H1 (cell line): ENCODE measurements around the gene SPOCK1. TPM values are rescaled to one million over a fixed set of nuclear protein-coding genes. Genes with fewer than 3 reads are reported as not detected.

ENCODE experiments used
- CTCF ChIA-PET: fragments of 300-600 bp; sonication (Branson Sonifier 250); formaldehyde crosslinking; loops from one replicate; lab custom pipeline; 2021; ENCODE audit not compliant: partially characterized antibody; lab: Charles Lee
- POLR2A ChIA-PET: fragments of 300-600 bp; sonication (Branson Sonifier 250); formaldehyde crosslinking; loops from one replicate; lab custom pipeline; 2021; ENCODE audit warnings: inconsistent platforms; ENCODE audit not compliant: partially characterized antibody; lab: Charles Lee
- DNase-seq, 2 experiments: peaks; one replicate each; pipeline versions ENCODE4 v3.0.0 to v3.0.0-alpha.2; 2010 to 2022; ENCODE audit warnings: low spot score in 2 of 2, low read depth in 1 of 2, mixed read lengths in 1 of 2
- FAIRE-seq: peaks from 2 replicates; lab custom pipeline; 2011; peaks lifted over from hg19 to GRCh38; lab: Jason Lieb, UNC
- H2AFZ ChIP-seq: 2 replicates; pipeline ENCODE4 v1.8.1; 2012; ENCODE audit warnings: low read length, inconsistent platforms
- H2AK5ac ChIP-seq: 2 replicates; pipeline ENCODE4 v1.6.1; 2013; ENCODE audit warnings: low read depth, low read length
- H2BK120ac ChIP-seq: replicated peaks from 2 replicates; pipeline ENCODE3; 2013; ENCODE audit warnings: low read depth, low read length, inconsistent platforms
- H2BK12ac ChIP-seq: 2 replicates; pipeline ENCODE4 v1.6.1; 2013; ENCODE audit warnings: low read depth, low read length
- H2BK15ac ChIP-seq: 2 replicates; pipeline ENCODE4 v1.6.1; 2013; ENCODE audit warnings: low read length
- H2BK20ac ChIP-seq: 2 replicates; pipeline ENCODE4 v1.6.1; 2013; ENCODE audit warnings: low read length
- H2BK5ac ChIP-seq: 2 replicates; pipeline ENCODE4 v1.6.1; 2013; ENCODE audit warnings: low read depth, low read length
- H3K14ac ChIP-seq: 2 replicates; pipeline ENCODE4 v1.6.1; 2013; ENCODE audit warnings: inconsistent platforms; ENCODE audit not compliant: insufficient read length
- H3K18ac ChIP-seq: 2 replicates; pipeline ENCODE4 v1.6.1; 2013; ENCODE audit warnings: low read length; ENCODE audit errors: extremely low read depth
- H3K23ac ChIP-seq: 2 replicates; pipeline ENCODE4 v1.6.1; 2013; ENCODE audit warnings: inconsistent platforms; ENCODE audit not compliant: insufficient read length
- H3K23me2 ChIP-seq: 2 replicates; pipeline ENCODE4 v1.6.1; 2013; ENCODE audit warnings: low read depth, low read length
- H3K27ac ChIP-seq: 2 replicates; pipeline ENCODE4 v1.6.1; 2011; ENCODE audit warnings: low read depth, low read length, inconsistent platforms
- H3K27me3 ChIP-seq, 4 experiments: replicated peaks in 1 of 4; 1 replicate in 1 of 4; 2 replicates in 3 of 4; pipeline versions ENCODE4 v1.6.1 to v1.8.1; 2011 to 2013; ENCODE audit warnings: low read length in 3 of 4, mild to moderate bottlenecking in 3 of 4, inconsistent platforms in 2 of 4, mixed read lengths in 2 of 4, moderate library complexity in 1 of 4; ENCODE audit not compliant: control insufficient read depth in 3 of 4, insufficient read depth in 3 of 4; ENCODE audit errors: extremely low read depth in 1 of 4
- H3K36me3 ChIP-seq, 4 experiments: 2 replicates each; pipeline versions ENCODE4 v1.6.1 to v1.8.1; 2011 to 2013; ENCODE audit warnings: mild to moderate bottlenecking in 4 of 4, low read length in 3 of 4, moderate library complexity in 2 of 4, control low read depth in 1 of 4, inconsistent platforms in 1 of 4; ENCODE audit not compliant: insufficient read depth in 4 of 4, control insufficient read depth in 2 of 4
- H3K4ac ChIP-seq: replicated peaks from 2 replicates; pipeline ENCODE3; 2013; ENCODE audit warnings: low read length, low read depth, mixed read lengths, inconsistent platforms; ENCODE audit not compliant: insufficient read length
- H3K4me1 ChIP-seq, 4 experiments: replicated peaks in 1 of 4; 1 replicate in 1 of 4; 2 replicates in 3 of 4; pipeline versions ENCODE4 v1.6.1 to v1.8.1; 2011 to 2013; ENCODE audit warnings: low read length in 3 of 4, inconsistent platforms in 2 of 4, mixed read lengths in 1 of 4; ENCODE audit not compliant: insufficient read depth in 4 of 4, control insufficient read depth in 3 of 4
- H3K4me2 ChIP-seq, 2 experiments: 2 replicates each; pipeline versions ENCODE4 v1.6.1 to v1.8.1; 2011 to 2013; ENCODE audit warnings: low read depth in 2 of 2, low read length in 2 of 2, control low read depth in 1 of 2, inconsistent platforms in 1 of 2, mild to moderate bottlenecking in 1 of 2; ENCODE audit not compliant: insufficient read depth in 1 of 2
- H3K4me3 ChIP-seq, 4 experiments: fragments of 200-600, 300-600 bp in 1 of 4; sonication (generic), shearing (Covaris generic), sonication (Bioruptor Twin) in 1 of 4; 2 replicates each; pipeline versions ENCODE4 v1.5.1 to v1.8.1; 2011 to 2016; ENCODE audit warnings: low read length in 4 of 4, low read depth in 3 of 4, control low read depth in 2 of 4, inconsistent platforms in 2 of 4, mild to moderate bottlenecking in 2 of 4, mixed read lengths in 1 of 4, moderate library complexity in 1 of 4; ENCODE audit not compliant: insufficient read depth in 2 of 4; ENCODE audit errors: extremely low read depth in 1 of 4
- H3K56ac ChIP-seq: replicated peaks from 2 replicates; pipeline ENCODE3; 2013; ENCODE audit warnings: low read depth, mild to moderate bottlenecking, mixed read lengths, low read length, inconsistent platforms; ENCODE audit not compliant: insufficient read length
- H3K79me1 ChIP-seq: 2 replicates; pipeline ENCODE4 v1.6.1; 2013; ENCODE audit warnings: low read depth, low read length, control low read depth
- H3K79me2 ChIP-seq, 2 experiments: 2 replicates each; pipeline versions ENCODE4 v1.6.1 to v1.8.1; 2012 to 2013; ENCODE audit warnings: low read length in 2 of 2, mild to moderate bottlenecking in 2 of 2, inconsistent platforms in 1 of 2; ENCODE audit not compliant: insufficient read depth in 2 of 2, control insufficient read depth in 1 of 2
- H3K9ac ChIP-seq, 4 experiments: replicated peaks in 1 of 4; 1 replicate in 1 of 4; 2 replicates in 3 of 4; pipeline versions ENCODE4 v1.6.1 to v1.8.1; 2011 to 2013; ENCODE audit warnings: low read depth in 3 of 4, low read length in 3 of 4, control low read depth in 2 of 4, mild to moderate bottlenecking in 2 of 4, moderate library complexity in 2 of 4, inconsistent platforms in 1 of 4; ENCODE audit errors: extremely low read depth in 1 of 4
- H3K9me3 ChIP-seq, 2 experiments: 2 replicates each; pipeline versions ENCODE4 v1.6.1 to v1.8.1; 2012 to 2013; ENCODE audit warnings: mild to moderate bottlenecking in 2 of 2, moderate library complexity in 2 of 2, control low read depth in 1 of 2, inconsistent platforms in 1 of 2, low read depth in 1 of 2, low read length in 1 of 2, mixed read lengths in 1 of 2; ENCODE audit not compliant: insufficient read depth in 2 of 2
- H4K20me1 ChIP-seq, 2 experiments: replicated peaks in 1 of 2; 2 replicates each; pipeline versions ENCODE3 to v1.8.1; 2011 to 2013; ENCODE audit warnings: inconsistent platforms in 2 of 2, low read length in 2 of 2, mild to moderate bottlenecking in 1 of 2; ENCODE audit not compliant: insufficient read depth in 2 of 2, control insufficient read depth in 1 of 2
- H4K5ac ChIP-seq: 2 replicates; pipeline ENCODE4 v1.6.1; 2013; ENCODE audit warnings: low read length, low read depth, mixed read lengths, inconsistent platforms; ENCODE audit not compliant: insufficient read length
- H4K8ac ChIP-seq: 2 replicates; pipeline ENCODE4 v1.8.0; 2013; ENCODE audit warnings: mild to moderate bottlenecking, moderate library complexity, low read length, inconsistent platforms; ENCODE audit not compliant: insufficient read depth; ENCODE audit errors: extremely low read depth
- H4K91ac ChIP-seq: replicated peaks from 2 replicates; pipeline ENCODE3; 2013; ENCODE audit warnings: low read length, mixed read lengths, inconsistent platforms; ENCODE audit not compliant: insufficient read length
- ATF3 ChIP-seq: IDR thresholded peaks from 2 replicates; pipeline ENCODE4 v1.6.1; 2011; ENCODE audit warnings: low read depth, mild to moderate bottlenecking, low read length; ENCODE audit not compliant: insufficient read depth
- CHD1 ChIP-seq: IDR thresholded peaks from 2 replicates; pipeline ENCODE4 v1.6.1; 2012; ENCODE audit warnings: low read depth, low read length, improper control_type of control experiment
- CREB1 ChIP-seq: IDR thresholded peaks from 2 replicates; pipeline ENCODE4 v1.6.1; 2012; ENCODE audit warnings: inconsistent platforms
- EP300 ChIP-seq, 2 experiments: IDR thresholded peaks; 1 replicate in 1 of 2; 2 replicates in 1 of 2; pipeline ENCODE4 v1.6.1; 2011 to 2012; ENCODE audit warnings: low read depth in 2 of 2, low read length in 2 of 2, mild to moderate bottlenecking in 2 of 2, borderline replicate concordance in 1 of 2, inconsistent platforms in 1 of 2, moderate library complexity in 1 of 2
- MAX ChIP-seq: IDR thresholded peaks from 2 replicates; pipeline ENCODE4 v1.6.1; 2012; ENCODE audit warnings: inconsistent platforms
- POLR2A ChIP-seq, 2 experiments: IDR thresholded peaks; 1 replicate in 1 of 2; 2 replicates in 1 of 2; pipeline ENCODE4 v1.6.1; 2011; ENCODE audit warnings: low read depth in 2 of 2, low read length in 2 of 2, mild to moderate bottlenecking in 2 of 2; ENCODE audit errors: control extremely low read depth in 1 of 2
- YY1 ChIP-seq: IDR thresholded peaks from 2 replicates; pipeline ENCODE4 v1.6.1; 2011; ENCODE audit warnings: low read depth, mild to moderate bottlenecking, low read length
- WGBS, 2 experiments: shearing (Covaris generic) in 1 of 2; methylation state at CpG; one replicate each; pipeline versions ENCODE4 v1.1.6 to v1.1.7; 2013 to 2015; ENCODE audit warnings: low lambda C conversion rate in 2 of 2, mixed read lengths in 2 of 2, inconsistent platforms in 1 of 2, low coverage in 1 of 2, missing lambda C conversion rate in 1 of 2; ENCODE audit not compliant: insufficient replicate concordance in 2 of 2, insufficient coverage in 1 of 2, insufficient read length in 1 of 2; ENCODE audit errors: extremely low coverage in 1 of 2, missing lambda C conversion rate in 1 of 2; 5-methylcytosine and 5-hydroxymethylcytosine counted together
- polyA plus RNA-seq, 7 experiments: library from polyadenylated mRNA; depleted of rRNA in 3 of 7; stranded (reverse) in 5 of 7; unstranded in 2 of 7; fragments of >200 nt in 5 of 7; fragments of 200-250 nt in 2 of 7; gene quantifications; 1 replicate in 5 of 7; 2 replicates in 1 of 7; 4 replicates in 1 of 7; pipeline versions ENCODE4 v1.2.1 to v1.2.3, GENCODE V29; 2011 to 2013; ENCODE audit warnings: missing spikeins in 2 of 7, mixed read lengths in 2 of 7
- total RNA-seq: library from RNA; stranded (reverse); fragmentation: NEBNext Ultra II Directional; extraction: Animal tissue kit (Norgen Biotek cat#: 25700); gene quantifications from 2 replicates; pipeline ENCODE4 v1.2.1, GENCODE V29; 2021

SPOCK1 gene
- total and polyA plus RNA-seq, 2 of the 8 experiments (the other 6 are each of a cell fraction or from before 2014, with no cell fraction given) = 6.9 to 18.1 TPM

- POLR2A ChIA-PET = no interaction called here
- WGBS, 2 experiments = 89% methylated on average over 2 of the region's 2 CpGs; no CpG with 5 or more reads in 1 of the 2 experiments
- TF ChIP-seq POLR2A (IDR thresholded peaks at IDR 0.05; ENCODE audit: control extremely low read depth in 1 of 2, low read depth in 2 of 2, low read length in 2 of 2) (no peak), CHD1 (no peak), YY1 (no peak), ATF3 (no peak), EP300 (IDR thresholded peaks at IDR 0.05; ENCODE audit: borderline replicate concordance in 1 of 2, low read depth in 2 of 2, low read length in 2 of 2) (no peak), CREB1 (no peak), MAX (no peak)
Measured at GRCh38 chr5:137398154-137398553, 101.0 kb downstream of the SPOCK1 start.

More at GRCh38 chr5:137398154-137398553, 101.0 kb downstream of the SPOCK1 start:
- no peak overlapping the region; the same call in 1 of the 2 replicates for H4K8ac ChIP-seq
- H2BK15ac ChIP-seq = no peak overlapping the region
- no peak overlapping the region for H3K18ac ChIP-seq
- H3K56ac ChIP-seq = no peak overlapping the region
- H3K4me1 ChIP-seq = no peaks in the 10 kb centered on the region
- H3K9ac ChIP-seq = no peak overlapping the region
- no peaks in the 10 kb centered on the region for H3K79me1 ChIP-seq
- H3K27ac ChIP-seq = no peak overlapping the region
- H3K23ac ChIP-seq = no peak overlapping the region
- no peak overlapping the region for H2AFZ ChIP-seq
- CTCF ChIA-PET = interaction anchor here (1.2 kb wide), 1 partner anchor 12 kb away, joined by 4 read pairs; no protein-coding TSS in a partner anchor
- no peaks in the 10 kb centered on the region for H3K9me3 ChIP-seq
- no peaks in the 10 kb centered on the region for H3K27me3 ChIP-seq
- H2BK12ac ChIP-seq = no peak overlapping the region
- no peaks in the 10 kb centered on the region for H3K36me3 ChIP-seq
- FAIRE-seq (no peak), DNase-seq (no peak)
- H3K79me2 ChIP-seq = no peaks in the 10 kb centered on the region
- H4K91ac ChIP-seq = no peak overlapping the region
- H4K5ac ChIP-seq = no peak overlapping the region
- no peaks in the 10 kb centered on the region for H3K23me2 ChIP-seq
- no peak overlapping the region for H2BK120ac ChIP-seq
- no peak overlapping the region for H3K4ac ChIP-seq
- H3K4me2 ChIP-seq = no peak overlapping the region
- no peak overlapping the region for H2BK5ac ChIP-seq
- no peak overlapping the region for H3K14ac ChIP-seq
- no peak overlapping the region for H2BK20ac ChIP-seq
- H4K20me1 ChIP-seq = no peaks in the 10 kb centered on the region
- H3K4me3 ChIP-seq = no peak overlapping the region
- no peak overlapping the region for H2AK5ac ChIP-seq
